K562 (cell line): ENCODE measurements around the gene MADD. TPM values are rescaled to one million over a fixed set of nuclear protein-coding genes. Genes with fewer than 3 reads are reported as not detected.
A peak's percentile ranks its signal among the peaks of the same experiment; 100 is the strongest.

Source experiments
- ATF6 ChIP-seq: sonication (generic); formaldehyde crosslinking; IDR thresholded peaks from 2 replicates; pipeline ENCODE4 v1.4.0; 2020; ENCODE audit warnings: mild to moderate bottlenecking, missing genetic modification reagents
- BRD9 ChIP-seq: fragments of 450-650 bp; IDR thresholded peaks from 2 replicates; pipeline ENCODE4 v1.6.1; 2018; ENCODE audit warnings: low read depth; ENCODE audit not compliant: partially characterized antibody
- CBX5 ChIP-seq: IDR thresholded peaks from 2 replicates; pipeline ENCODE4 v1.6.1; 2014; ENCODE audit warnings: low read depth, borderline replicate concordance
- GATA2 ChIP-seq: sonication (generic); formaldehyde crosslinking; IDR thresholded peaks from 2 replicates; pipeline ENCODE4 v1.4.0; 2020; ENCODE audit warnings: mild to moderate bottlenecking, missing genetic modification reagents
- HDGF ChIP-seq: fragments of 450-650 bp; IDR thresholded peaks from 2 replicates; pipeline ENCODE4 v1.6.1; 2016
- JUN ChIP-seq, 2 experiments: sonication (generic) in 1 of 2; formaldehyde crosslinking in 1 of 2; IDR thresholded peaks; 2 replicates each; pipeline versions ENCODE4 v1.6.1 to v1.8.0; 2012 to 2022; ENCODE audit warnings: borderline replicate concordance in 2 of 2, mild to moderate bottlenecking in 2 of 2, improper control_type of control experiment in 1 of 2, low read depth in 1 of 2, low read length in 1 of 2, missing genetic modification reagents in 1 of 2
- MCM5 ChIP-seq: fragments of 450-650 bp; IDR thresholded peaks from 2 replicates; pipeline ENCODE4 v1.6.1; 2016; ENCODE audit warnings: low read depth
- MGA ChIP-seq: fragments of 450-650 bp; IDR thresholded peaks from 2 replicates; pipeline ENCODE4 v1.6.1; 2016; ENCODE audit warnings: mild to moderate bottlenecking, moderate library complexity
- NBN ChIP-seq: fragments of 450-650 bp; IDR thresholded peaks from 2 replicates; pipeline ENCODE4 v1.6.1; 2016; ENCODE audit warnings: low read depth, mild to moderate bottlenecking
- NEUROD1 ChIP-seq: fragments of 150-350 bp; IDR thresholded peaks from 2 replicates; pipeline ENCODE4 v1.6.1; 2014; ENCODE audit warnings: borderline replicate concordance, low read length, low read depth; ENCODE audit not compliant: partially characterized antibody
- STAT5B ChIP-seq: fragments of 250-450 bp; sonication (Bioruptor Pico); IDR thresholded peaks from 2 replicates; pipeline ENCODE4 v1.8.0; 2021; ENCODE audit warnings: mild to moderate bottlenecking, inconsistent platforms
- TCF7 ChIP-seq: sonication (generic); IDR thresholded peaks from 2 replicates; pipeline ENCODE4 v1.6.1; 2016; ENCODE audit warnings: antibody characterized with exemption, borderline replicate concordance
- TEAD1 ChIP-seq, 2 experiments: fragments of 450-650 bp in 1 of 2; sonication (generic) in 1 of 2; formaldehyde crosslinking; IDR thresholded peaks; 2 replicates each; pipeline versions ENCODE4 v1.4.0 to v1.8.0; 2020 to 2022; ENCODE audit warnings: mild to moderate bottlenecking in 2 of 2, missing genetic modification reagents in 1 of 2
- TGIF2 ChIP-seq: sonication (generic); formaldehyde crosslinking; IDR thresholded peaks from 2 replicates; pipeline ENCODE4 v1.8.1; 2022; ENCODE audit warnings: mild to moderate bottlenecking, missing genetic modification reagents, moderate library complexity
- polyA plus RNA-seq, 8 experiments: library from polyadenylated mRNA; depleted of rRNA in 4 of 8; stranded (reverse) in 5 of 8; unstranded in 3 of 8; fragments of >200 nt; fragmentation: Nextera tagmentation in 2 of 8; fragmentation: Illumina TruSeq in 1 of 8; extraction: Ambion mirVana in 2 of 8; extraction: Trizol in 1 of 8; gene quantifications; 2 replicates each; pipeline versions ENCODE4 v1.2.1 to v1.2.3, GENCODE V29; 2011 to 2014; ENCODE audit warnings: inconsistent platforms in 1 of 8, missing spikeins in 1 of 8
- total RNA-seq, 7 experiments: library from RNA; depleted of rRNA in 6 of 7; stranded (reverse); fragments of >200 nt in 6 of 7; fragmentation: Illumina TruSeq in 2 of 7; extraction: Trizol in 2 of 7; gene quantifications; 2 replicates each; pipeline versions ENCODE4 v1.2.1 to v1.2.3, GENCODE V29; 2011 to 2021; ENCODE audit warnings: low replicate concordance in 1 of 7

MADD gene
- total and polyA plus RNA-seq, 9 of the 15 experiments (the other 6 are each of a cell fraction or from before 2014, with no cell fraction given) = 0.68 to 57.6 (median 33.6) TPM

GRCh38 chr11:47378010-47378835 lies 108.3 kb downstream of the MADD start, which contains the start of gene SPI1 (continued):
- TF ChIP-seq MGA (peak; percentile 68), GATA2 (CRISPR knock-in tag) (peak; percentile 95), MCM5 (no peak), TEAD1 (CRISPR knock-in tag; IDR thresholded peaks at IDR 0.05) (no peak; a peak in 1 of 4 replicates), NBN (0 out of 2 replicates have a peak, but pooled peaks have one; percentile 31), STAT5B (CRISPR knock-in tag) (no peak), JUN (IDR thresholded peaks at IDR 0.05; ENCODE audit: borderline replicate concordance, low read depth, low read length) (peak; percentile 97), JUN (CRISPR knock-in tag; IDR thresholded peaks at IDR 0.05; ENCODE audit: borderline replicate concordance) (peak; percentile 87; the same call in 1 of the 2 replicates), BRD9 (peak; percentile 47), CBX5 (peak; percentile 49; the same call in 1 of the 2 replicates), TGIF2 (CRISPR knock-in tag) (no peak), ATF6 (CRISPR knock-in tag) (no peak), NEUROD1 (peak; percentile 88), TCF7 (peak; percentile 83; the same call in 1 of the 2 replicates), HDGF (peak; percentile 47; the same call in 1 of the 2 replicates)
